Measurements from ENCODE around the gene TAF1.
"Not testable (repeated sequence)": the region's sequence is repeated elsewhere in the genome, so short reads cannot be mapped to it uniquely, and the experiment has no call there.

Gene TAF1

GRCh38 chrX:71438750-71439149 lies 72.6 kb downstream of the TAF1 start:
- Histone ChIP-seq H3K4me1 (ENCODE audit: control insufficient read depth, insufficient read depth, low read length) (no peaks in the 10 kb centered on the region), H3K9ac (ENCODE audit: low read length) (no peak overlapping the region), H3K4me3 (ENCODE audit: low read length) (no peak overlapping the region), H3K9me3 (ENCODE audit: control insufficient read depth, low read length) (no peaks in the 10 kb centered on the region), H3K27me3 (replicated peaks; ENCODE audit: control insufficient read depth, insufficient read depth, low read length) (no peaks in the 10 kb centered on the region), H3K36me3 (ENCODE audit: control insufficient read depth, insufficient read depth, low read length, severe bottlenecking) (peaks cover 8% of the 10 kb centered on the region)
- DNase-seq (ENCODE audit: low read depth) = no peak

GRCh38 chrX:71439420-71439819 lies 73.3 kb downstream of the TAF1 start:
- Histone ChIP-seq H3K9ac (ENCODE audit: low read length) (no peak overlapping the region), H3K9me3 (ENCODE audit: control insufficient read depth, low read length) (no peaks in the 10 kb centered on the region), H3K4me1 (ENCODE audit: control insufficient read depth, insufficient read depth, low read length) (no peaks in the 10 kb centered on the region), H3K4me3 (ENCODE audit: low read length) (no peak overlapping the region), H3K27me3 (replicated peaks; ENCODE audit: control insufficient read depth, insufficient read depth, low read length) (no peaks in the 10 kb centered on the region), H3K36me3 (ENCODE audit: control insufficient read depth, insufficient read depth, low read length, severe bottlenecking) (peaks cover 8% of the 10 kb centered on the region)
- DNase-seq (ENCODE audit: low read depth) = no peak

- no peak for DNase-seq (ENCODE audit: low read depth)
- Histone ChIP-seq H3K9ac (ENCODE audit: low read length) (no peak overlapping the region), H3K4me3 (ENCODE audit: low read length) (no peak overlapping the region), H3K36me3 (ENCODE audit: control insufficient read depth, insufficient read depth, low read length, severe bottlenecking) (peaks cover 8% of the 10 kb centered on the region), H3K9me3 (ENCODE audit: control insufficient read depth, low read length) (no peaks in the 10 kb centered on the region), H3K4me1 (ENCODE audit: control insufficient read depth, insufficient read depth, low read length) (no peaks in the 10 kb centered on the region), H3K27me3 (replicated peaks; ENCODE audit: control insufficient read depth, insufficient read depth, low read length) (no peaks in the 10 kb centered on the region)
These were observed 73.7 kb downstream of the TAF1 start for GRCh38 chrX:71439896-71440295.

GRCh38 chrX:71440401-71440800 lies 74.2 kb downstream of the TAF1 start:
- Histone ChIP-seq H3K36me3 (ENCODE audit: control insufficient read depth, insufficient read depth, low read length, severe bottlenecking) (peaks cover 8% of the 10 kb centered on the region), H3K9me3 (ENCODE audit: control insufficient read depth, low read length) (no peaks in the 10 kb centered on the region), H3K4me3 (ENCODE audit: low read length) (no peak overlapping the region), H3K4me1 (ENCODE audit: control insufficient read depth, insufficient read depth, low read length) (no peaks in the 10 kb centered on the region), H3K27me3 (replicated peaks; ENCODE audit: control insufficient read depth, insufficient read depth, low read length) (no peaks in the 10 kb centered on the region), H3K9ac (ENCODE audit: low read length) (no peak overlapping the region)
- DNase-seq (ENCODE audit: low read depth) = no peak

- H3K9ac ChIP-seq (ENCODE audit: low read length); H3K4me3 ChIP-seq (ENCODE audit: low read length); H3K27me3 ChIP-seq (replicated peaks; ENCODE audit: control insufficient read depth, insufficient read depth, low read length); H3K36me3 ChIP-seq (ENCODE audit: control insufficient read depth, insufficient read depth, low read length, severe bottlenecking); H3K4me1 ChIP-seq (ENCODE audit: control insufficient read depth, insufficient read depth, low read length); DNase-seq (ENCODE audit: low read depth); H3K9me3 ChIP-seq (ENCODE audit: control insufficient read depth, low read length): not testable (repeated sequence)
These were observed 75.7 kb downstream of the TAF1 start for GRCh38 chrX:71441809-71442208.

- Histone ChIP-seq H3K9ac (ENCODE audit: low read length) (no peak overlapping the region), H3K4me1 (ENCODE audit: control insufficient read depth, insufficient read depth, low read length) (no peaks in the 10 kb centered on the region), H3K27me3 (replicated peaks; ENCODE audit: control insufficient read depth, insufficient read depth, low read length) (peaks cover 9% of the 10 kb centered on the region), H3K36me3 (ENCODE audit: control insufficient read depth, insufficient read depth, low read length, severe bottlenecking) (peaks cover 32% of the 10 kb centered on the region), H3K4me3 (ENCODE audit: low read length) (no peak overlapping the region), H3K9me3 (ENCODE audit: control insufficient read depth, low read length) (no peaks in the 10 kb centered on the region)
- DNase-seq (ENCODE audit: low read depth) = no peak
These were observed 84.4 kb downstream of the TAF1 start for GRCh38 chrX:71450433-71451106.

GRCh38 chrX:71451518-71451917 lies 85.4 kb downstream of the TAF1 start:
- H3K36me3 ChIP-seq (ENCODE audit: control insufficient read depth, insufficient read depth, low read length, severe bottlenecking) = peaks cover 40% of the 10 kb centered on the region
- H3K4me1 ChIP-seq (ENCODE audit: control insufficient read depth, insufficient read depth, low read length); DNase-seq (ENCODE audit: low read depth); H3K27me3 ChIP-seq (replicated peaks; ENCODE audit: control insufficient read depth, insufficient read depth, low read length); H3K9me3 ChIP-seq (ENCODE audit: control insufficient read depth, low read length); H3K9ac ChIP-seq (ENCODE audit: low read length); H3K4me3 ChIP-seq (ENCODE audit: low read length): not testable (repeated sequence)

- H3K4me1 ChIP-seq (ENCODE audit: control insufficient read depth, insufficient read depth, low read length) = no peaks in the 10 kb centered on the region
- H3K9me3 ChIP-seq (ENCODE audit: control insufficient read depth, low read length) = no peaks in the 10 kb centered on the region
- H3K4me3 ChIP-seq (ENCODE audit: low read length) = no peak overlapping the region
- H3K36me3 ChIP-seq (ENCODE audit: control insufficient read depth, insufficient read depth, low read length, severe bottlenecking) = peaks cover 47% of the 10 kb centered on the region
- H3K27me3 ChIP-seq (replicated peaks; ENCODE audit: control insufficient read depth, insufficient read depth, low read length) = peaks cover 12% of the 10 kb centered on the region
- no peak for DNase-seq (ENCODE audit: low read depth)
- H3K9ac ChIP-seq (ENCODE audit: low read length) = no peak overlapping the region
These were observed 86.9 kb downstream of the TAF1 start for GRCh38 chrX:71453056-71453455.

GRCh38 chrX:71454222-71454621 lies 88.1 kb downstream of the TAF1 start:
- Histone ChIP-seq H3K4me1 (ENCODE audit: control insufficient read depth, insufficient read depth, low read length) (no peaks in the 10 kb centered on the region), H3K9me3 (ENCODE audit: control insufficient read depth, low read length) (no peaks in the 10 kb centered on the region), H3K36me3 (ENCODE audit: control insufficient read depth, insufficient read depth, low read length, severe bottlenecking) (peaks cover 55% of the 10 kb centered on the region), H3K4me3 (ENCODE audit: low read length) (no peak overlapping the region), H3K27me3 (replicated peaks; ENCODE audit: control insufficient read depth, insufficient read depth, low read length) (peaks cover 14% of the 10 kb centered on the region), H3K9ac (ENCODE audit: low read length) (no peak overlapping the region)
- peak; percentile 10 for DNase-seq (ENCODE audit: low read depth)

- H3K27me3 ChIP-seq (replicated peaks; ENCODE audit: control insufficient read depth, insufficient read depth, low read length) = peaks cover 14% of the 10 kb centered on the region
- DNase-seq (ENCODE audit: low read depth) = no peak
- H3K36me3 ChIP-seq (ENCODE audit: control insufficient read depth, insufficient read depth, low read length, severe bottlenecking) = peaks cover 88% of the 10 kb centered on the region
- H3K4me3 ChIP-seq (ENCODE audit: low read length) = no peak overlapping the region
- H3K4me1 ChIP-seq (ENCODE audit: control insufficient read depth, insufficient read depth, low read length) = no peaks in the 10 kb centered on the region
- no peaks in the 10 kb centered on the region for H3K9me3 ChIP-seq (ENCODE audit: control insufficient read depth, low read length)
- no peak overlapping the region for H3K9ac ChIP-seq (ENCODE audit: low read length)
These were observed 92.7 kb downstream of the TAF1 start for GRCh38 chrX:71458866-71459265.

- no peaks in the 10 kb centered on the region for H3K9me3 ChIP-seq (ENCODE audit: control insufficient read depth, low read length)
- H3K9ac ChIP-seq (ENCODE audit: low read length) = no peak overlapping the region
- no peaks in the 10 kb centered on the region for H3K4me1 ChIP-seq (ENCODE audit: control insufficient read depth, insufficient read depth, low read length)
- H3K36me3 ChIP-seq (ENCODE audit: control insufficient read depth, insufficient read depth, low read length, severe bottlenecking) = peaks cover 64% of the 10 kb centered on the region
- H3K4me3 ChIP-seq (ENCODE audit: low read length) = no peak overlapping the region
- H3K27me3 ChIP-seq (replicated peaks; ENCODE audit: control insufficient read depth, insufficient read depth, low read length) = no peaks in the 10 kb centered on the region
- no peak for DNase-seq (ENCODE audit: low read depth)
These were observed 98.8 kb downstream of the TAF1 start for GRCh38 chrX:71464968-71465367.

- no peak for DNase-seq (ENCODE audit: low read depth)
These were observed 100.9 kb downstream of the TAF1 start for GRCh38 chrX:71466979-71467523.

More at GRCh38 chrX:71466979-71467523, 100.9 kb downstream of the TAF1 start:
- no peak overlapping the region for H3K4me3 ChIP-seq (ENCODE audit: low read length)
- H3K4me1 ChIP-seq (ENCODE audit: control insufficient read depth, insufficient read depth, low read length) = no peaks in the 10 kb centered on the region
- peaks cover 43% of the 10 kb centered on the region for H3K36me3 ChIP-seq (ENCODE audit: control insufficient read depth, insufficient read depth, low read length, severe bottlenecking)
- no peaks in the 10 kb centered on the region for H3K9me3 ChIP-seq (ENCODE audit: control insufficient read depth, low read length)
- no peak overlapping the region for H3K9ac ChIP-seq (ENCODE audit: low read length)
- H3K27me3 ChIP-seq (replicated peaks; ENCODE audit: control insufficient read depth, insufficient read depth, low read length) = no peaks in the 10 kb centered on the region
